DND-41 (cell line): Measurements from ENCODE around the gene FAM193A.
"Not testable (repeated sequence)": the region's sequence is repeated elsewhere in the genome, so short reads cannot be mapped to it uniquely, and the experiment has no call there.

ENCODE experiments used
- ATAC-seq: fragments of 200-7000 bp; cut with Tn5 transposase; 3 replicates; pipeline ENCODE4 v1.9.1; 2021; ENCODE audit warnings: low read depth; ENCODE audit not compliant: insufficient read depth
- DNase-seq: peaks from one replicate; pipeline ENCODE4 v3.0.0-alpha.2; 2020
- H2AFZ ChIP-seq: 2 replicates; pipeline ENCODE4 v1.6.0; 2012; ENCODE audit warnings: low read depth, low read length
- H3K27ac ChIP-seq: 2 replicates; pipeline ENCODE4 v1.5.1; 2012; ENCODE audit warnings: low read length, inconsistent platforms
- H3K27me3 ChIP-seq: fragments of 200-600 bp; sonication (generic); 2 replicates; pipeline ENCODE4 v1.6.0; 2012; ENCODE audit warnings: low read length, mild to moderate bottlenecking, inconsistent platforms; ENCODE audit not compliant: insufficient read depth, poor library complexity
- H3K36me3 ChIP-seq: 2 replicates; pipeline ENCODE4 v1.5.1; 2012; ENCODE audit warnings: low read length, inconsistent platforms; ENCODE audit not compliant: insufficient read depth
- H3K4me1 ChIP-seq: 2 replicates; pipeline ENCODE4 v1.5.1; 2012; ENCODE audit warnings: mild to moderate bottlenecking, low read length; ENCODE audit not compliant: insufficient read depth
- H3K4me2 ChIP-seq: 2 replicates; pipeline ENCODE4 v1.6.0; 2012; ENCODE audit warnings: mild to moderate bottlenecking, moderate library complexity, low read length, inconsistent platforms; ENCODE audit not compliant: insufficient read depth
- H3K4me3 ChIP-seq, 2 experiments: fragments of 200-600 bp in 1 of 2; shearing (Covaris generic) in 1 of 2; 2 replicates each; pipeline ENCODE4 v1.5.1; 2012 to 2016; ENCODE audit warnings: inconsistent platforms in 2 of 2, low read length in 2 of 2, mild to moderate bottlenecking in 2 of 2, low read depth in 1 of 2, moderate library complexity in 1 of 2
- H3K79me2 ChIP-seq: 2 replicates; pipeline ENCODE4 v1.6.0; 2012; ENCODE audit warnings: low read length, inconsistent platforms; ENCODE audit not compliant: insufficient read depth
- H3K9ac ChIP-seq: 2 replicates; pipeline ENCODE4 v1.6.0; 2012; ENCODE audit warnings: low read depth, mild to moderate bottlenecking, inconsistent platforms, low read length, moderate library complexity
- H3K9me3 ChIP-seq: 2 replicates; pipeline ENCODE4 v1.5.1; 2012; ENCODE audit warnings: low read length, moderate library complexity, mild to moderate bottlenecking, inconsistent platforms; ENCODE audit not compliant: insufficient read depth, severe bottlenecking
- H4K20me1 ChIP-seq: 2 replicates; pipeline ENCODE4 v1.6.0; 2012; ENCODE audit warnings: low read length; ENCODE audit not compliant: insufficient read depth
- EZH2 ChIP-seq: IDR thresholded peaks from 3 replicates; pipeline ENCODE4 v1.6.1; 2012; ENCODE audit warnings: borderline replicate concordance, low read depth, mild to moderate bottlenecking, moderate library complexity, low read length, inconsistent platforms; ENCODE audit not compliant: severe bottlenecking
- TF ChIP-seq, protein P1 (sequence below): IDR thresholded peaks from 2 replicates; pipeline ENCODE4 v1.5.1; 2012; ENCODE audit warnings: borderline replicate concordance, low read length, moderate library complexity, mild to moderate bottlenecking; ENCODE audit not compliant: poor library complexity, severe bottlenecking; ENCODE audit errors: extremely low read depth

The FAM193A gene

DNA sequence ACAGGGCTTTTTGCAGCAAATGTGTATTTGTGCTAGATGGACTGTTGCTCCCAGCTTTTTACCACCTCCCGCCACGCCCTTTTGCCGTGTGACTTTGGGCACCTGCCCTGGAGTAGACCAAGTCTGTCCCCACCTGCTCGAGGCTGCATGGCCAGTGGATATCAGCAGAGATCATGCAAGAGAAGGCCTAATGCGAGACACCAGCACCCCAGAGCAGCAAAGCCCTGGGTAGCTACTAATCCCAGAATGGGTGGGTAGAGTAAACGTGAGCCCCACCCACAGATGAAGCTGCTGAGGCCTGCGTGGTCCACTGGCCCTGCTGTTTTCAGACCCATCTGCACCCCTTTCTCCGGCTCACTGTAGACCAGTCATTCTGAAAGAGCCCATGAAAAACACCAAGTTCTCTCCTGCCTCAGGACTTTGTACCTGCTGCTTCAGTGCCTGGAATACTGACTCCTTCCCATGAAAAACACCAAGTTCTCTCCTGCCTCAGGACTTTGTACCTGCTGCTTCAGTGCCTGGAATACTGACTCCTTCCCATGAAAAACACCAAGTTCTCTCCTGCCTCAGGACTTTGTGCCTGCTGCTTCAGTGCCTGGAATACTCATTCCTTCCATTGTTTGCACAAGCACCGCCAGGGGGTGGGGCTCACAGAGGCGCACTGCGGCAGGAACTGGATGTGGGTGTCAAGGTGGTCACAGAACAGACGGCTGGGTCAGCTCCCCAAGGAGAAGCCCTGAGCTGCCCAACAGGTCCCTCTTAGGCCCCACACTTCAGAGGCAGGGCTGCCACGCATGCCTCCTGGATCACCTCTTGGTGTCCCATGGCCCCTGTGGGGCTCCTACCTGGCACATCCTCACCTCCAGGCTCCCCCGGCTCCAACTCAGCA, 224.8 kb downstream of the FAM193A start:
- H3K27ac ChIP-seq: no peak overlapping the region
- H3K4me2 ChIP-seq: no peak overlapping the region
- no peak overlapping the region for H3K9ac ChIP-seq
- H3K4me1 ChIP-seq: peaks cover 5% of the 10 kb centered on the region
- H3K9me3 ChIP-seq: no peaks in the 10 kb centered on the region
- no peaks in the 10 kb centered on the region for H3K27me3 ChIP-seq
- no peaks in the 10 kb centered on the region for H3K79me2 ChIP-seq
- ATAC-seq (no peak), DNase-seq (no peak)
- no peaks in the 10 kb centered on the region for H3K36me3 ChIP-seq
- H2AFZ ChIP-seq: no peak overlapping the region
- H4K20me1 ChIP-seq: peaks cover 3% of the 10 kb centered on the region; the same call in 1 of the 2 replicates
- TF ChIP-seq EZH2: no peak
- TF ChIP-seq, protein P1, sequence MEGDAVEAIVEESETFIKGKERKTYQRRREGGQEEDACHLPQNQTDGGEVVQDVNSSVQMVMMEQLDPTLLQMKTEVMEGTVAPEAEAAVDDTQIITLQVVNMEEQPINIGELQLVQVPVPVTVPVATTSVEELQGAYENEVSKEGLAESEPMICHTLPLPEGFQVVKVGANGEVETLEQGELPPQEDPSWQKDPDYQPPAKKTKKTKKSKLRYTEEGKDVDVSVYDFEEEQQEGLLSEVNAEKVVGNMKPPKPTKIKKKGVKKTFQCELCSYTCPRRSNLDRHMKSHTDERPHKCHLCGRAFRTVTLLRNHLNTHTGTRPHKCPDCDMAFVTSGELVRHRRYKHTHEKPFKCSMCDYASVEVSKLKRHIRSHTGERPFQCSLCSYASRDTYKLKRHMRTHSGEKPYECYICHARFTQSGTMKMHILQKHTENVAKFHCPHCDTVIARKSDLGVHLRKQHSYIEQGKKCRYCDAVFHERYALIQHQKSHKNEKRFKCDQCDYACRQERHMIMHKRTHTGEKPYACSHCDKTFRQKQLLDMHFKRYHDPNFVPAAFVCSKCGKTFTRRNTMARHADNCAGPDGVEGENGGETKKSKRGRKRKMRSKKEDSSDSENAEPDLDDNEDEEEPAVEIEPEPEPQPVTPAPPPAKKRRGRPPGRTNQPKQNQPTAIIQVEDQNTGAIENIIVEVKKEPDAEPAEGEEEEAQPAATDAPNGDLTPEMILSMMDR: no peak
- no peak overlapping the region for H3K4me3 ChIP-seq

DNA sequence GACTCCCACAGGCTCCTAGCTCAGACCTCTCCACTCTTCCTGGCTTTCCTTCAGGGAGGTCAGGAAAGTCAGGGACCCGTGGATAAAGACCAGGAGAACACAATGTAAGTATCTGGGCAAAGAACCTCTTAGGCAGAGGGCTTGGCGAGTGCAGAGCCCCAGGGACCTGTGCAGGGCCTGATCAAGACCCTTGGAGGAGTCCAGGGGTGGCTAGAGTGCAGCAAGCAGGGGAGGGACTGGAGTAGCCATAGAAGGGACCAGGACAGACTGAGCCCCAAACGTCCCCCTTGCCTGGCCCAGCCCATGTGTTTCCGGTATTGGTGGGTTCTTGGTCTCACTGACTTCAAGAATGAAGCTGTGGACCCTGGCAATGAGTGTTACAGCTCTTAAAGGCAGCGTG, 225.6 kb downstream of the FAM193A start:
- Histone ChIP-seq H3K9me3 (no peaks in the 10 kb centered on the region), H3K36me3 (no peaks in the 10 kb centered on the region), H4K20me1 (peaks cover 3% of the 10 kb centered on the region; the same call in 1 of the 2 replicates), H3K27ac (no peak overlapping the region), H3K4me3 (no peak overlapping the region), H3K9ac (no peak overlapping the region), H3K27me3 (no peaks in the 10 kb centered on the region), H3K79me2 (no peaks in the 10 kb centered on the region), H3K4me2 (no peak overlapping the region), H2AFZ (no peak overlapping the region), H3K4me1 (no peaks in the 10 kb centered on the region)
- ATAC-seq (no peak), DNase-seq (no peak)
- TF ChIP-seq EZH2: no peak
- TF ChIP-seq, protein P1: no peak

DNA sequence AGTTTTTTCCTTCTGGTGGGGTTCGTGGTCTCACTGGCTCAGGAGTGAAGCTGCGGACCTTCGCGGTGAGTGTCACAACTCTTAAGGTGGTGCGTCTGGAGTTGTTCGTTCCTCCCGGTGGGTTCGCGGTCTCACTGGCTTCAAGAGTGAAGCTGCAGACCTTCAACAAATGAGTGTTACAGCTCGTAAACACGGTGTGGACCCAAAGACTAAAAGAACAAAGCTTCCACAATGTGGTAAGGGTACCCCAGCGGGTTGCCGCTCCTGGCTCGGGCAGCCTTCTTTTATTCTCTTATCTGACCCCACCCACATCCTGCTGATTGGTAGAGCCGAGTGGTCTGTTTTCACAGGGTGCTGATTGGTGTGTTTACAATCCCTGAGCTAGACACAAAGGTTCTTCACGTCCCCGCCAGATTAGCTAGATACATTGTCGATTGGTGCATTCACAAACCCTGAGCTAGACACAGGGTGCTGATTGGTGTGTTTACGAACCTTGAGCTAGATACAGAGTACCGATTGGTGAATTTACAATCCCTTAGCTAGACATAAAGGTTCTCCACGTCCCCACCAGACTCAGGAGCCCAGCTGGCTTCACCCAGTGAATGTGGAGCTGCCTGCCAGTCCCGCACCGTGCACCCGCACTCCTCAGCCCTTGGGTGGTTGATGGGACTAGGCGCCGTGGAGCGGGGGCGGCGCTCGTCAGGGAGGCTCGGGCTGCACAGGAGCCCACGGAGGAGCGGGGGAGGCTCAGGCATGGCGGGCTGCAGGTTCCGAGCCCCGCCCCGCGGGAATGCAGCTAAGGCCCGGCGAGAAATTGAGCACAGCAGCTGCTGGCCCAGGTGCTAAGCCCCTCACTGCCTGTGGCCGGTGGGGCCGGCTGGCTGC, 226.3 kb downstream of the FAM193A start:
- not testable (repeated sequence) for DNase-seq, H3K79me2 ChIP-seq, H3K9ac ChIP-seq, ATAC-seq, H3K27me3 ChIP-seq, H3K9me3 ChIP-seq, H2AFZ ChIP-seq, H3K27ac ChIP-seq, H3K4me2 ChIP-seq, H3K4me1 ChIP-seq, H3K4me3 ChIP-seq, H4K20me1 ChIP-seq, H3K36me3 ChIP-seq

DNA sequence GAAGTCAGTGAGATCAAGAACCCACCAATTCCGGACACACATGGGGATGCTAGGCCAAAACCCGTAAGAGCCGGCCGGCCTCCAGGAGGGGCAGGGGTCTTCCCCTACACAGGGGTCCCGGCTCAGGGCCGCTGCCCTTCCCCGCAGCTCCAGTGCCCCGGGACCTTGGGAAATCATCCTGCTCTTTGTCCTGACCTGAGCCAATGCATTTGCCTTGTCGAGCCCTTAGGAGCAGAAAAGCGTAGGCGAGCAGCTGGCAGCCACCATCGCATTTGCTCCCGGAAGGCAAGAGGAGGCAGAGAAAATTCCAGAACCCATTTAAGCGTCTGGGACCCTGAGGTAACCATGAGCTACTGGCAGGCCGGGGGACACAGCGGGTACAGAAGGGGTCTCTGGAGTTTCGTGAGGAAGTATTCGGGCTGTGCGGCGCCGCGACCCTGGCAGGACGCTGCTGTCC, 227.1 kb downstream of the FAM193A start:
- no peaks in the 10 kb centered on the region for H3K4me1 ChIP-seq
- no peaks in the 10 kb centered on the region; the same call in 1 of the 2 replicates for H4K20me1 ChIP-seq
- no peak overlapping the region for H3K4me3 ChIP-seq
- H3K27ac ChIP-seq: no peak overlapping the region
- no peaks in the 10 kb centered on the region for H3K36me3 ChIP-seq
- H3K27me3 ChIP-seq: no peaks in the 10 kb centered on the region
- no peak overlapping the region for H2AFZ ChIP-seq
- H3K79me2 ChIP-seq: no peaks in the 10 kb centered on the region
- DNase-seq (no peak), ATAC-seq (no peak)
- H3K9me3 ChIP-seq: no peaks in the 10 kb centered on the region
- TF ChIP-seq EZH2: no peak
- TF ChIP-seq, protein P1: no peak
- no peak overlapping the region for H3K9ac ChIP-seq
- no peak overlapping the region for H3K4me2 ChIP-seq
